HL-60 (cell line): Measurements from ENCODE around the gene MORF4L1.

Source experiments
- DNase-seq, 2 experiments: peaks; one replicate each; pipeline ENCODE4 v3.0.0-alpha.2; 2010 to 2020; ENCODE audit warnings: low read depth in 1 of 2, low spot score in 1 of 2
- H3K27ac ChIP-seq: fragments of 250-450 bp; sonication (Bioruptor Pico); replicated peaks from 2 replicates; pipeline ENCODE4 v1.5.1; 2020; ENCODE audit warnings: mild to moderate bottlenecking, moderate library complexity
- H3K27me3 ChIP-seq: fragments of 250-450 bp; sonication (Bioruptor Pico); 2 replicates; pipeline ENCODE4 v1.5.1; 2021; ENCODE audit warnings: mild to moderate bottlenecking, moderate library complexity; ENCODE audit not compliant: insufficient read depth, poor library complexity, severe bottlenecking
- H3K4me3 ChIP-seq: replicated peaks from 2 replicates; pipeline ENCODE4 v1.5.1; 2011; ENCODE audit warnings: mild to moderate bottlenecking, control low read depth, low read length; ENCODE audit not compliant: insufficient read depth
- GABPA ChIP-seq: IDR thresholded peaks from 2 replicates; pipeline ENCODE4 v1.6.1; 2012; ENCODE audit warnings: low read depth
- POLR2AphosphoS5 ChIP-seq: IDR thresholded peaks from 2 replicates; pipeline ENCODE4 v1.6.1; 2012; ENCODE audit warnings: low read depth
- SPI1 ChIP-seq: IDR thresholded peaks from 2 replicates; pipeline ENCODE4 v1.6.1; 2012; ENCODE audit warnings: low read depth, mild to moderate bottlenecking, borderline replicate concordance
- TF ChIP-seq, protein P1 (sequence below): IDR thresholded peaks from 2 replicates; pipeline ENCODE4 v1.6.1; 2012; ENCODE audit warnings: low read depth; ENCODE audit not compliant: insufficient replicate concordance
- TF ChIP-seq, protein P2 (sequence below): IDR thresholded peaks from one replicate; pipeline ENCODE4 v1.5.1; 2011; ENCODE audit warnings: low read length, control low read depth, inconsistent platforms; ENCODE audit not compliant: insufficient read depth

MORF4L1 gene

DNA sequence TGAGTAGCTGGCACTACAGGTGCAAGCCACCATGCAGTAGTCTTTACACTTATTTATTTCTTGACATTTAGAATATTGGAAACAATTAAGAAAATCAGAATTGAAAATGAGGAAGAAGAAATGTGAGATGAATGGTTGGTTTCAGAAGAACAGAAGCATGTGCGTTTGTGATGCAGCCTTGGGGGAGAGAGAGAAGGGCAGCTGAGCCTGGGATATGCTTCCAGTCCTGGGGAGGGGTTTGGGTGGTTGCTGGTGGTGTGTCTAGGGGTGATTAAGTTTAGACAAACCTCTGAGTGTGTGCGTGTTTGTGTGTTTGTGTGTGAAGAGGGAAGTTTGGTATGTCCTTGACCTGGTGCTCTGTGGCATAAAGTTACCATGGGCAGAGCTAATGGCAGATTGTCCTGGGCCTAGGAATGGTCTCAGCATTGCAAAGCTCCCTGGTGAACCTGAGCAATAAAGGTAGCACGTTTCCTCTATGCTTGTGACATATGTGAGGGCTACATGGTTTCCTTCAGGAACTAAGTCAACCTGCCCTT is 36.5 kb downstream of the MORF4L1 start:
- Histone ChIP-seq H3K4me3 (no peak overlapping the region), H3K27me3 (no peaks in the 10 kb centered on the region), H3K27ac (no peak overlapping the region)
- TF ChIP-seq POLR2AphosphoS5 (no peak; the same call in 1 of the 2 replicates), SPI1 (no peak), GABPA (no peak)
- TF ChIP-seq, protein P1, sequence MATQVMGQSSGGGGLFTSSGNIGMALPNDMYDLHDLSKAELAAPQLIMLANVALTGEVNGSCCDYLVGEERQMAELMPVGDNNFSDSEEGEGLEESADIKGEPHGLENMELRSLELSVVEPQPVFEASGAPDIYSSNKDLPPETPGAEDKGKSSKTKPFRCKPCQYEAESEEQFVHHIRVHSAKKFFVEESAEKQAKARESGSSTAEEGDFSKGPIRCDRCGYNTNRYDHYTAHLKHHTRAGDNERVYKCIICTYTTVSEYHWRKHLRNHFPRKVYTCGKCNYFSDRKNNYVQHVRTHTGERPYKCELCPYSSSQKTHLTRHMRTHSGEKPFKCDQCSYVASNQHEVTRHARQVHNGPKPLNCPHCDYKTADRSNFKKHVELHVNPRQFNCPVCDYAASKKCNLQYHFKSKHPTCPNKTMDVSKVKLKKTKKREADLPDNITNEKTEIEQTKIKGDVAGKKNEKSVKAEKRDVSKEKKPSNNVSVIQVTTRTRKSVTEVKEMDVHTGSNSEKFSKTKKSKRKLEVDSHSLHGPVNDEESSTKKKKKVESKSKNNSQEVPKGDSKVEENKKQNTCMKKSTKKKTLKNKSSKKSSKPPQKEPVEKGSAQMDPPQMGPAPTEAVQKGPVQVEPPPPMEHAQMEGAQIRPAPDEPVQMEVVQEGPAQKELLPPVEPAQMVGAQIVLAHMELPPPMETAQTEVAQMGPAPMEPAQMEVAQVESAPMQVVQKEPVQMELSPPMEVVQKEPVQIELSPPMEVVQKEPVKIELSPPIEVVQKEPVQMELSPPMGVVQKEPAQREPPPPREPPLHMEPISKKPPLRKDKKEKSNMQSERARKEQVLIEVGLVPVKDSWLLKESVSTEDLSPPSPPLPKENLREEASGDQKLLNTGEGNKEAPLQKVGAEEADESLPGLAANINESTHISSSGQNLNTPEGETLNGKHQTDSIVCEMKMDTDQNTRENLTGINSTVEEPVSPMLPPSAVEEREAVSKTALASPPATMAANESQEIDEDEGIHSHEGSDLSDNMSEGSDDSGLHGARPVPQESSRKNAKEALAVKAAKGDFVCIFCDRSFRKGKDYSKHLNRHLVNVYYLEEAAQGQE = no peak
- TF ChIP-seq, protein P2, sequence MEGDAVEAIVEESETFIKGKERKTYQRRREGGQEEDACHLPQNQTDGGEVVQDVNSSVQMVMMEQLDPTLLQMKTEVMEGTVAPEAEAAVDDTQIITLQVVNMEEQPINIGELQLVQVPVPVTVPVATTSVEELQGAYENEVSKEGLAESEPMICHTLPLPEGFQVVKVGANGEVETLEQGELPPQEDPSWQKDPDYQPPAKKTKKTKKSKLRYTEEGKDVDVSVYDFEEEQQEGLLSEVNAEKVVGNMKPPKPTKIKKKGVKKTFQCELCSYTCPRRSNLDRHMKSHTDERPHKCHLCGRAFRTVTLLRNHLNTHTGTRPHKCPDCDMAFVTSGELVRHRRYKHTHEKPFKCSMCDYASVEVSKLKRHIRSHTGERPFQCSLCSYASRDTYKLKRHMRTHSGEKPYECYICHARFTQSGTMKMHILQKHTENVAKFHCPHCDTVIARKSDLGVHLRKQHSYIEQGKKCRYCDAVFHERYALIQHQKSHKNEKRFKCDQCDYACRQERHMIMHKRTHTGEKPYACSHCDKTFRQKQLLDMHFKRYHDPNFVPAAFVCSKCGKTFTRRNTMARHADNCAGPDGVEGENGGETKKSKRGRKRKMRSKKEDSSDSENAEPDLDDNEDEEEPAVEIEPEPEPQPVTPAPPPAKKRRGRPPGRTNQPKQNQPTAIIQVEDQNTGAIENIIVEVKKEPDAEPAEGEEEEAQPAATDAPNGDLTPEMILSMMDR = no peak
- no peak for DNase-seq

DNA sequence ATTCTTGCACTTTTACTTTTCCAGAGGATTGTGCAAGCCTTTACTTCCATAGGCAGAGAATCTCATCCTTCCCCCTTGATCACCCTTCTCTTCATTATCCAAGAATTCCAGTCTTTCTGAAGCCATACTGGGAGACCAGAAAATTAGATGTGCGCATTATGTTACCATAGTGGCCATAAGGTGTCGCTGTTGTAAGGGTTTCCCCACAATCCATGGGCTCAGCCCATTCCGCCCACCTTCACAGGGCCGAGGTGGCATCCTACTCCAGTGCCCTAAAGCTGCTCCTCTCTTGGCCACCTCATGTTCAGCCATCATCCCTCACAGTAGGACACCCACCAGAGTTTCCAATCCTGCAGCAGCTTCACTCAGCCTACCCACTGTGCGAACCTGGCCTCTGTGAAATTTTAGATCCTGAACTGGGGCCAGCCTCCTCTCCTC is 37.1 kb downstream of the MORF4L1 start:
- TF ChIP-seq GABPA (no peak), POLR2AphosphoS5 (peak; percentile 22; the same call in 1 of the 2 replicates)
- TF ChIP-seq, protein P2 = peak; percentile 67
- Histone ChIP-seq H3K4me3 (no peak overlapping the region), H3K27ac (no peak overlapping the region), H3K27me3 (no peaks in the 10 kb centered on the region)
- DNase-seq = peak in 1 of 2 experiments; percentile 23

DNA sequence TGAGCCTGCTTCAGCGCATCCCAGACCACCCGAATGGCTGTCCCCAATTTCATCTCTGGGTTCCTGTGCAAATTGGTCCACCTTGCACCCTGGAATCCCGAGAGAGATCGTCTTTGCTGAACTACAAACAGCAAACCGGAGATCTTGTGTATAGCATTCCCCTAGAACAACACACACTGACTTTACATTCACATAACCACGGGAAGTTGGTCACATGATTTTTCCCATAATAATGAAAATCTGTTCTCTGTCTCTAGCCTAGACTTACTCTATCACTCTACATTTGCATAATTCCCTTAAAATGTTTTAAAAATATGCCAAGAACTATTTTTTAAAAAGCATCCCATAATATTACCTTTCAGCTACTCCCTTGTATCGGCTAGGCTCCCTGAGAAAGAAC is 37.6 kb downstream of the MORF4L1 start:
- H3K27me3 ChIP-seq = no peaks in the 10 kb centered on the region
- TF ChIP-seq, protein P1 = no peak
- TF ChIP-seq GABPA (no peak), SPI1 (no peak), POLR2AphosphoS5 (no peak)
- TF ChIP-seq, protein P2 = no peak
- DNase-seq = no peak

DNA sequence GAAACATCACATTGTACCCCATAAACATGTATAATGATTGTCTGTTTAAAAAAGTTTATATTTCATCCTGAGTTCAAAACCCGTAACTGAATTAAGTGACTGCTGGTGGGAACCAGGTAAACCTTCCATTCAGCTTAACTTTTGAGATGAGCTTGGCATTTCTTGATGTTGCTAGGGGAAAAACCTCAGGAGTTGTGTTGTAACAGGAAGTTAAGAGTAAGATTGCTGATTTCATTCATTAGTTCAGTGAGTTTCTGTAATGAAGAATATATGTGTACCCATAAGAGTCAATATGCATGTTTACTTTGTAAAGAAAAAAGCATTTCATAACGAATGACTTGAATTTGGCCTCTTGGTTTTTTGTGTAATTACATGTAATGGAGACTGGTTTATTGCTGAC is 39.6 kb downstream of the MORF4L1 start:
- Histone ChIP-seq H3K4me3 (no peak overlapping the region), H3K27me3 (no peaks in the 10 kb centered on the region), H3K27ac (no peak overlapping the region)
- TF ChIP-seq POLR2AphosphoS5 = no peak
- TF ChIP-seq, protein P1 = no peak
- TF ChIP-seq, protein P2 = no peak
- TF ChIP-seq SPI1 = no peak
- TF ChIP-seq GABPA = no peak
- no peak for DNase-seq

More for the DNA sequence above, 37.6 kb downstream of the MORF4L1 start:
- Histone ChIP-seq H3K4me3 (no peak overlapping the region), H3K27ac (no peak overlapping the region)
